CD4-positive, alpha-beta T cell treated with Interleukin-1 beta for 1 hour (primary cell): ENCODE results near the gene SLC23A1.
"Not testable (repeated sequence)": the region's sequence is repeated elsewhere in the genome, so short reads cannot be mapped to it uniquely, and the experiment has no call there.

Experiments used
- DNase-seq, 2 donors: peaks; one replicate each; pipeline ENCODE4 v3.0.0-alpha.2; 2020 to 2022

Gene SLC23A1

DNA sequence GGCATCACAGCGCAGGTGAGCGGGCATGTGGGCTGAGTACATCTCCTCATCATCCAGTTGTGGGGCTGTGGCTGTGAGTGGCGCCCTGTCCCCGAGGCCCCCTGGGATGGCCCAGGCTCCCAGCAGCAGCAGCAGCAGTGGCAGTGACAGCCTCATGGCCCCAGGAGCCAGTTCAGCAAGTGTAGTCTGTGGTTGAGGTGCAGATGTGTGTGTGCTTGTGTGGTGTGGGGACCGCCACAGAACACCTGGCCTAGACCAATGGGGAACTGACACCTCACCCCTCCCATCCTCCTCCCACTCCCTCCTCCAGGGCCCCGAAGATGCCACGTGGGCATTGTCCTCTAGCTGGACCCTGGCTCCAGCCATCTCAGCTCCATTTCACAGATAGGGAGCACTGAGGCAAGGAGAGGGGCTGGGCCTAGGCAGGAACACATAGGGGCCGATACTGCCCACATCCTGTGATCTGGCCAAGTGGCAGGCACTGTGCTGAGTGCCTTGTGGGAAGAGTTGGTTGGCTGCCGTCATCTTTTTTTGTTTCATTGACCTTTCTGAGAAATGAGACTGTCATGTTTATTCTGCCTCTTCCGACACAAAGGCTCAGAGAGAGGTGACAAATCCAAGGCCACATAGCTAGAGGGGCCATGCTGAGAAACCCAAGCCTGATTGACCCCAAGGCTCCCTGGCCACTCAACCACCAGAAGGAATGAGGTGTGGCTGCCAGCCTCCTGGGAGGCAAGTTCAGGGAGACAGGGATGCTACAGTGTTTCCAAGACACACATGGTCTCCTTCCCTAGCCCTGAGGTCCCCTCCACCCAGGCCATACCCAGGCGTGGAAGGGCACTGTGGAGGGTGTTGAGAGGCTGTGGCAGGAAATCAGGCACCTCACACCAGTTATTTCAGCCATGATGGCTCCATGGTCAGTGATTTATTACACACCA is 6.9 kb upstream of the SLC23A1 start, which contains the start of gene MZB1:
TSS of gene MZB1 (minus strand) at position 213 of the 938 bp plus-strand sequence. CDS start at position 156, 57 bp downstream.
- peak; percentile 76 to 85 for DNase-seq

DNA sequence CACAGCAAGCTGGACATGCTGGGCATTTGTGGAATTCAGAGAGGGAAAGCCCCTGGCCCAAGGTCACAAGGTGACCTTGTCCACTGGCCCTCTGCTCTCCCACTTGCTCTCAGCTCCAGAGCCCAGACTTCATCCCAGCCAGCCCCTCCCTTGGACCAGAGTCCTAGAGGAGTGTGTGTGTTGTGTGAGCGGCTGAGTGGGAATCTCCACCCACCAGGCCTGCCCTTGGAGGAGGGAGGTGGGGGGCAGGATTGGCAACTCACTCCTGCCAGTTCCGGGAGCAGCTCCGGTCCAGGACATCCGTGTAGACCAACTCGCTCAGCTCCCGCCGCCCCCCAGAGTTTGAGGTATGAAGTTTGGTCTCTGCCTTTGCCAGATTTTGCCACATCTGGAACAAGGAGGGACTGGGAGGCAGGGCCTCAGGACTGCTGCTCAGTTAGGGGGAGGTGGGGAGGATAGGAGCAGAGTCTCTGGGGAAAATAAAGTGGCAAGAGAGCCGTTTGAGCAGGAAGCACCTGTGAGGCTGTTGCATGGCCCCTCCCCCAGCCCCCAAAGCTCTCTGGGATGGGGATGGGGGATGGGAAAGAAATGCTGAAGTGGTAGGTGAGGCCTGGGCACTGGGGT is 5.2 kb upstream of the SLC23A1 start:
- peak in 1 of 2 donors; percentile 68 for DNase-seq

DNA sequence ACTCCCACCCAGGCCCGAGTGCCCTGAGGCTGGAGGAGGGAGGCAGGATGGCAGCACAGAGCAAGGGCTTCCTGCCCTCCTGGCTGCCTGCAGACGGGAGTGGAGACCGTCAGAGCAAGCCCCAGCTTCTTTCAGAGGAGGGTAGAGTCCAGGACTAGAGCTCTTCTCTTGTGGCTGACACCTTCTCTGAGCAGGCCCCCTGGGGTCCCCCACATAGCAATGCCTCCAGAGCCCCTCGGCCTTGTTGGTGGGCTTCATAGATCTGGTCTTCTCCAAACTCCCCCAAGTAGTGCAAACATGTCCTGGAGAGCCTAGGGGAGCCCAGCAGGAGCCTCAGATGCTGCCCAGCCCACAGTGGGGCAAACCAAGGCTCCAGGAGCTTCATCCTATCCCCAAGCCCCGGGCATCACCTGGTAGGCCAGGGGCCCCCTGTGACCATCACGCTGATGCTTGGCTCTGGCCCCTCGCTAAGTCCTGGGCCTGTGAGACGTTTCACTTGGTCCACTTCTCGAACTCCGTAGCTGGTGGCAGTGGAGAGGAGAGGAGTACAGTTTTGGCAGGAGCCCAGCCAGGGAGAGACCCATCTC is 4.6 kb upstream of the SLC23A1 start:
- DNase-seq: no peak

- DNase-seq: not testable (repeated sequence)
Measured at GRCh38 chr5:139386956-139387355, 3.9 kb upstream of the SLC23A1 start.

DNA sequence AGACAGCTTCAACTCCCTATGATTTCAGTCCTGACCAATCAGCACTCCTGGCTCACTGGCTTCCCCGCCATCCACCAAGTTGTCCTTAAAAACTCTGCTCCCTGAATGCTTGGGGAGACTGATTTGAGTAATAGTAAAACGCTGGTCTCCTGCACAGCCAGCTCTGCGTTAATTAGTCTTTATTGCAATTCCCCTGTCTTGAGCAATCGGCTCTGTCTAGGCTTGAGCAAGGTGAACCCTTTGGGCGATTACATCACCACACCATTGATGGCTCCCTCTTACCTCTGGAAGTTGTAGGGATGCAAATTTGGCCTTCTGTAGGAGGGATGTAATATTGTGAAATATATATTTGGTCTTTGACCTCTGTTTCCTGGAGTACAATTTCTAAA is 2.9 kb upstream of the SLC23A1 start:
- no peak for DNase-seq

GRCh38 chr5:139385061-139386049 is 2.3 kb upstream of the SLC23A1 start:
- DNase-seq: peak in 1 of 2 donors; percentile 38

DNA sequence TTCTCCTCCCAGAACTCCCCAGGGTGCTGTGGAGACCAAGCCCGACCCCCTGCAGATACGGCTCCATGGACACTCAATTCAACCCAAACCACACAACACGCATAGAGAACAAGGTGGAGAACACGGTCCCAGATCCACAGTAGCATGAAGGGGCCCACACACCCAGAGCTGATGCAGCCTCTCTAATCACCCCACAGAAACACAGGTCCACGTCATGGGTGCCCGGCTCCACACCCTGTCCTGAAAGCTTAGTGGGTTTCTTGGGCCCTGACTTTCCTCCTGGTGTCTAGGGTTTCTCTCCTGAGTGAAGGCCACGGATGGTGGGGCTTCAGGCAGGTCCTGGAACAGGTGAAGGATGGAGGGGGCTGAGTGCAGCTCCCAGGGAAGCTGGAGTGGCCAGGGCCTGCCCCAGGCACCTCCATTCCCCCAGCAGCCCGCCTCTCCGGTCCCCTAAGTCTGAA is 1.5 kb upstream of the SLC23A1 start:
- DNase-seq: no peak

DNA sequence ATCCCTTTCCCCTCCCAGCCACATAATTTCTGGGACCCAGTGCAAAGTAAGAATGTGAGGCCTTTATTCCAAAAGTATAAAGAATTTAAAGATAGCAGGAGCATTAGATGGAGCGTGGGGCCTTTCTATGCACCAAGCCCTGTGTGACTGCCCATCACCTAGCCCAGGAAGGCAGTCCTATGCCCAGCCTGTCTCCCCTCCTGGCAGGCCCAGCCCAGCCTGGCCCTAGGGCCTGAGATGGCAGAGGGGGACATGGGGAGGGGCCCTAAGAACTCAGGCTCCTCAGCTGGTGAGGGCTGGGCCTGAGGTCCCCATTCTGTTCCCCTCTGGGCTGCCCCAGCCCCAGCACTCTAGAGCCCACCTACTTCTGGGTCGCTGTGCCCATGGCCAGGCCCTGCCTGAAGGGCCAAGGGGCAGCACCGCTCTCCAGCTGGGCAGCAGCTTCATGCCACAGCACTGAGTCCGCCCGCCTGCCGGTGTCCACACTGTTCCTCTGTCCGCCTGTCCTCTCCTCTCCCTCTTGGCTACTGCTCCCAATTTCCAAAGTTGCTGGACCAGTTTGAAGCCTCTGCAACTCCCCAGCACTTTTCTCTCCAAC is 995 bp upstream of the SLC23A1 start:
- no peak for DNase-seq

- DNase-seq: no peak
Measured at GRCh38 chr5:139382807-139383206, 290 bp downstream of the SLC23A1 start.

- no peak for DNase-seq
Measured at GRCh38 chr5:139381837-139382761, 998 bp downstream of the SLC23A1 start.

- no peak for DNase-seq
Measured at GRCh38 chr5:139379626-139380449, 3.3 kb downstream of the SLC23A1 start.

GRCh38 chr5:139378941-139379361 is 4.1 kb downstream of the SLC23A1 start:
- no peak for DNase-seq

- no peak for DNase-seq
Measured at GRCh38 chr5:139378101-139378825, 4.8 kb downstream of the SLC23A1 start.

GRCh38 chr5:139377226-139377625 is 5.9 kb downstream of the SLC23A1 start:
- no peak for DNase-seq

GRCh38 chr5:139376364-139376763 is 6.7 kb downstream of the SLC23A1 start:
- DNase-seq: no peak

DNA sequence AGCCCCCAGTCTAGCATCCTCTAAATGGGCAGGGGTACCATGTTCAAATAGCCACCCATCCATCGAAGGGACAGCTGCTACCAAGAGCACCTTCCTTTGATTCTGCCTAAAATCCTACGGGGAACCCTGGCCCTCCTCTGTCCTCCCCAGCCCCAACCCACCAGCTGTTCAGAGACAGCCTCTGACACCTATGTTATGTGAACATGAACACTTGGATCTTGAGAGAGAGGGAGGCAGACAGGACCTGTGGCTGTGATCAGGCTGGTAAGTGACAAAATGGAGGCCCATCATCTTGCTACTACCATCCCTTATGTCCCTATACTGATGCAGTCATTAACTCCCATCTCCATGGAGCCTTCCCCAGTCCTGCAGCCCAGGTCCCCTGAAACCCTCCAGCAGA is 8.2 kb downstream of the SLC23A1 start:
- no peak for DNase-seq

DNA sequence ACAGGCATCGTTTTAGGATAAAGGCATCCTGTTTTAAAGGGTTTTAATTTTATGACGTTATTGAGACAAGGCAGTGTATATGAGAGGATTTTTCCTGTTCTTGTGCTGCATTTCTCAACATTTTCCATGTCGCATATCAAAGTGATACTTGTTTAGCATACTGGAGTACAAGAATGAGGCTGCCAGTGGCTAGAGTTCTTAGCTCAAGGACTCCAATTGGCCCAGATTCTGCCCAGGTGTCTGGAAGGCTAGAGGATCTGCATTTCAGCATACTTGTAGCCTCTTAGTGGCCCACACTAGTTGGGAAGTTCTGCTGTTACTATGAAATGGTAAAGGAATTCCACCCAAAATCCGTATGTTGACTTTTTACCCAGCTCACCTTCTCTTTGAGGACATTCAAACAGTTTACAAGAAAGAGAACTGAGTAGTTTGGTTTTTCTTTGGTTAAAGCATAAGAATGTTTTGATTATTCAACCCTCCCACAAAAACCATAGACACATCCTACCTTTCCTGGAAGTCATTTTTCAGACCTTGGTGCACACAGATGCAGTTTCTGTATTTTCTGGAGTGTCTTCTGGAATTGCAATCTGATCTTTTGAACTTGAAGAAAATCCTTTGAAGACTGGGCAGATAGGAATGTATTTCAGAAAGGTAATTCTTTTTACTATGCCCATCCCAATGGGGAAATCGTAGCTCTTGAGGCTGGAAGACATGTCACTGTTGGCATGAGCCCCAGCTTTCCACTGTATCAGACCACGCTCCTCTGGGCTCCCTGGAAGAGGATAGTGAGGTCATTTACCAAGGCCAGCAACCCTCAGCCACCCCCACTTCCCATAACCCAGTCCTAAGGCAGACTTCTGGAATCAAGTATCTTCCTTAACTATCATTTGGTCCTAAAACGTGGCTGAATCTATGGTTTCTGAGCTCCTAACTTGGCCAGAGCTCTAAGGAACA is 11.3 kb downstream of the SLC23A1 start:
- no peak for DNase-seq

- DNase-seq: no peak
Measured at GRCh38 chr5:139369181-139369580, 13.9 kb downstream of the SLC23A1 start.
